Mesenchymal stem cell (in vitro differentiated cells and primary cell): ENCODE data around the gene MAPK8IP2.

Source experiments
- DNase-seq: peaks from one replicate; pipeline ENCODE4 v3.0.0-alpha.2; 2013
- H2AFZ ChIP-seq: one replicate; pipeline ENCODE4 v1.6.1; 2013; ENCODE audit warnings: low read depth, mild to moderate bottlenecking, control low read depth, inconsistent platforms, low read length, moderate library complexity
- H2AK5ac ChIP-seq: 2 replicates; pipeline ENCODE4 v1.6.1; 2013; ENCODE audit warnings: low read length, moderate library complexity, mild to moderate bottlenecking, inconsistent platforms; ENCODE audit not compliant: severe bottlenecking
- H2BK120ac ChIP-seq: one replicate; pipeline ENCODE4 v1.6.1; 2013; ENCODE audit warnings: low read depth, mild to moderate bottlenecking, inconsistent platforms, low read length, moderate library complexity
- H2BK12ac ChIP-seq, 2 experiments: one replicate each; pipeline ENCODE4 v1.6.1; 2013; ENCODE audit warnings: inconsistent platforms in 2 of 2, low read length in 2 of 2, mild to moderate bottlenecking in 2 of 2, moderate library complexity in 2 of 2, control low read depth in 1 of 2
- H2BK15ac ChIP-seq: one replicate; pipeline ENCODE4 v1.6.1; 2013; ENCODE audit warnings: mild to moderate bottlenecking, low read depth, inconsistent platforms; ENCODE audit not compliant: poor library complexity, severe bottlenecking
- H2BK5ac ChIP-seq: 2 replicates; pipeline ENCODE4 v1.6.1; 2013; ENCODE audit warnings: low read depth, mild to moderate bottlenecking, low read length, control low read depth, inconsistent platforms; ENCODE audit not compliant: poor library complexity, severe bottlenecking
- H3K14ac ChIP-seq, 2 experiments: one replicate each; pipeline ENCODE4 v1.6.1; 2013; ENCODE audit warnings: inconsistent platforms in 2 of 2, low read length in 2 of 2, control low read depth in 1 of 2, mild to moderate bottlenecking in 1 of 2, moderate library complexity in 1 of 2
- H3K18ac ChIP-seq, 2 experiments: one replicate each; pipeline ENCODE4 v1.6.1; 2013; ENCODE audit warnings: inconsistent platforms in 2 of 2, low read length in 2 of 2, control low read depth in 1 of 2, low read depth in 1 of 2, mild to moderate bottlenecking in 1 of 2
- H3K23ac ChIP-seq, 2 experiments: one replicate each; pipeline ENCODE4 v1.6.1; 2013; ENCODE audit warnings: inconsistent platforms in 2 of 2, low read length in 2 of 2, mild to moderate bottlenecking in 2 of 2, moderate library complexity in 2 of 2, control low read depth in 1 of 2
- H3K27ac ChIP-seq: 2 replicates; pipeline ENCODE4 v1.5.1; 2013; ENCODE audit warnings: mild to moderate bottlenecking, moderate library complexity, low read length, control low read depth, inconsistent platforms; ENCODE audit not compliant: poor library complexity, severe bottlenecking
- H3K27me3 ChIP-seq, 2 experiments: 2 replicates each; pipeline versions ENCODE4 v1.6.1 to v1.7.0; 2013; ENCODE audit warnings: low read length in 2 of 2, mild to moderate bottlenecking in 2 of 2, moderate library complexity in 2 of 2, control low read depth in 1 of 2, inconsistent platforms in 1 of 2; ENCODE audit not compliant: control insufficient read depth in 1 of 2, insufficient read depth in 1 of 2
- H3K36me3 ChIP-seq, 2 experiments: 2 replicates each; pipeline versions ENCODE4 v1.6.1 to v1.7.0; 2013; ENCODE audit warnings: low read length in 2 of 2, control low read depth in 1 of 2, inconsistent platforms in 1 of 2, low read depth in 1 of 2, mild to moderate bottlenecking in 1 of 2; ENCODE audit not compliant: insufficient read depth in 2 of 2, control insufficient read depth in 1 of 2
- H3K4ac ChIP-seq, 2 experiments: one replicate each; pipeline ENCODE4 v1.6.1; 2013; ENCODE audit warnings: inconsistent platforms in 2 of 2, low read length in 2 of 2, mild to moderate bottlenecking in 2 of 2, moderate library complexity in 2 of 2, control low read depth in 1 of 2, low read depth in 1 of 2
- H3K4me1 ChIP-seq: 2 replicates; pipeline ENCODE4 v1.6.1; 2013; ENCODE audit warnings: low read depth, low read length, control low read depth; ENCODE audit not compliant: control insufficient read depth, insufficient read depth
- H3K4me2 ChIP-seq: 2 replicates; pipeline ENCODE4 v1.6.1; 2013; ENCODE audit warnings: low read length, mild to moderate bottlenecking, inconsistent platforms; ENCODE audit not compliant: poor library complexity, severe bottlenecking
- H3K4me3 ChIP-seq, 2 experiments: 2 replicates each; pipeline versions ENCODE4 v1.5.1 to v1.7.0; 2013; ENCODE audit warnings: low read length in 2 of 2, mild to moderate bottlenecking in 2 of 2, control low read depth in 1 of 2, low read depth in 1 of 2; ENCODE audit not compliant: insufficient read depth in 1 of 2
- H3K79me1 ChIP-seq: replicated peaks from 2 replicates; pipeline ENCODE4 v1.6.1; 2013; ENCODE audit warnings: mild to moderate bottlenecking, control low read depth, low read length, inconsistent platforms; ENCODE audit not compliant: poor library complexity, severe bottlenecking
- H3K9ac ChIP-seq: 2 replicates; pipeline ENCODE4 v1.7.0; 2013; ENCODE audit warnings: mild to moderate bottlenecking, low read length, moderate library complexity
- H3K9me3 ChIP-seq: 2 replicates; pipeline ENCODE4 v1.7.0; 2013; ENCODE audit warnings: mild to moderate bottlenecking, low read length; ENCODE audit not compliant: control insufficient read depth
- H4K8ac ChIP-seq: one replicate; pipeline ENCODE4 v1.6.1; 2013; ENCODE audit warnings: inconsistent platforms, mild to moderate bottlenecking, low read length, moderate library complexity
- H4K91ac ChIP-seq: one replicate; pipeline ENCODE4 v1.6.1; 2013; ENCODE audit warnings: mild to moderate bottlenecking, low read length, inconsistent platforms
- WGBS: methylation state at CpG from one replicate; pipeline ENCODE4 v1.1.7; 2013; ENCODE audit warnings: mixed read lengths; 5-methylcytosine and 5-hydroxymethylcytosine counted together

MAPK8IP2 gene

DNA sequence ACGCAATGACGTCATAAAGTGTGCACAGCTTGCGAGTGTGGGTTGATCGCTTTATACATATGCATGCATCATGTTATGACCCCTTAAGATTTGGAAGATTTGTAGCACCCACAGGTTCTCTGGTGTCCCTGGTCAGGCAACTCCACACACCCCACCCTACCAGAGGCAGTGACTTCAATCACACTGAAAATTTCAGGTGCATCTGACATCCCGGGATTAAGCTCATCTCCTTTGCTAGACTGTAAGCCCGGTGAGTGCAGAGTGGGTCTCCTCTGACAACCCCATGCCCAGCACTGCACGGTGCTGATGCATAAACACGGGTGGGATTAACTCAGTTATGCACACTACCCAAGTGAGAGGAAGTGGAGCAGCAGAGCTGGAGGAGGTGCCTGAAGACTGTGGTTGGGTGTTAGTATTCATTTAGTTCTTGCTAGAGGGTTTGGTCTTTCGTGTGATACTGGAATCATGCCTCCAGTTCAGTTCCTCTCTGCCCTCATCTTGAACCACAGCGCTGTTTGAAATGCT lies 20.8 kb downstream of the MAPK8IP2 start:
- DNase-seq = no peak
- no peak overlapping the region for H4K91ac ChIP-seq
- no peak overlapping the region for H3K4ac ChIP-seq
- H3K27me3 ChIP-seq = peaks cover 18 to 32% of the 10 kb centered on the region in 2 experiments
- H2BK120ac ChIP-seq = no peak overlapping the region
- no peak overlapping the region for H2BK15ac ChIP-seq
- no peak overlapping the region for H3K4me3 ChIP-seq
- no peak overlapping the region for H3K18ac ChIP-seq
- H2BK5ac ChIP-seq = no peak overlapping the region
- H3K4me1 ChIP-seq = peaks cover 6% of the 10 kb centered on the region
- H3K23ac ChIP-seq = no peak overlapping the region
- H2BK12ac ChIP-seq = no peak overlapping the region
- WGBS = 72% methylated on average over 10 of the region's 10 CpGs
- H3K4me2 ChIP-seq = no peak overlapping the region
- H3K14ac ChIP-seq = no peak overlapping the region
- no peak overlapping the region for H3K27ac ChIP-seq
- H2AFZ ChIP-seq = no peak overlapping the region
- no peak overlapping the region for H4K8ac ChIP-seq
- peaks cover 6% of the 10 kb centered on the region for H3K79me1 ChIP-seq
- H2AK5ac ChIP-seq = no peak overlapping the region
- H3K9me3 ChIP-seq = no peaks in the 10 kb centered on the region
- peaks cover 0 to 22% of the 10 kb centered on the region in 2 experiments for H3K36me3 ChIP-seq
- peak overlapping the region; percentile 40 for H3K9ac ChIP-seq

DNA sequence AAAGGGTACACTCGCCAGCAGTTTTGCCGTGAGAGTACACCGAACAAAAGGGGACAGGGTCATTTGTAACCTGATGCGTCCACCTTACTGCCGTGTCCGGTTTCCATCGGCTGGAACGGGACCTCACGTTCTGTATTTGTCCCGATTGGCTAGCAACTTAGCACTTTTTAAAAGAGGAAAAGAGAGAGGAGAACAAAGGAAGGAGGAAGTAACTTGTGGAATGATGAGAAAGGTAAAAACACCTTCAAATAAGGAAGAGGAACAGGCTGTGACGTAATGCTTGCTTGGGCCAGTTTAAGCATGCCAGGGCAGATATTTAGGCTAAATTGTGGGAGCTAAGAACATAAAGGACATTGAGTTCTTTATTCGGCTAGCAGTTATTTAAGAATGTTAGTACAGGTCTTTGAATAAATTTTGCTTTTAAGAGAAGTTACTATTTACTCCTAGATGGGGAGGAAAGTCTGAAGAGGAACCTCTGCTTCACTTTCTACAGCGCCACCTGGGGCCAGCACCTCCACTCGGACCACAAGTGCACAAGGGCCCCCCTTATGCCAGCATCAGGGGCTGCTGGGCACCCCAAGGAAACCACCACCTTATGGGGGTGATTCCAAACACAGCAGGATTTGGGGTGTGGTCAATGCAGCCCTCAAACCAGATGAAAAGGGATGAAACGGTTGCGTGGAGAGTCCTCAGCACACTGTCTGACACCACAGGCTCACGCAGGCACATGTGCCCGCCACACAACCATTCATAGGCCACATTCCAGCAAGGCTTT lies 21.5 kb downstream of the MAPK8IP2 start:
- no peak overlapping the region for H3K14ac ChIP-seq
- H3K4me2 ChIP-seq = no peak overlapping the region
- peaks cover 13% of the 10 kb centered on the region for H3K79me1 ChIP-seq
- no peak overlapping the region for H4K91ac ChIP-seq
- H3K4ac ChIP-seq = no peak overlapping the region
- no peak overlapping the region for H2AFZ ChIP-seq
- no peak overlapping the region for H2BK120ac ChIP-seq
- no peak overlapping the region for H2AK5ac ChIP-seq
- DNase-seq = no peak
- H3K9me3 ChIP-seq = no peaks in the 10 kb centered on the region
- no peak overlapping the region for H4K8ac ChIP-seq
- no peak overlapping the region for H3K23ac ChIP-seq
- peak overlapping the region; percentile 40 for H3K9ac ChIP-seq
- no peak overlapping the region for H2BK5ac ChIP-seq
- peaks cover 13% of the 10 kb centered on the region for H3K4me1 ChIP-seq
- 79% methylated on average over 18 of the region's 18 CpGs for WGBS
- no peak overlapping the region for H2BK12ac ChIP-seq
- H3K27me3 ChIP-seq = peaks cover 18 to 32% of the 10 kb centered on the region in 2 experiments
- peak overlapping the region in 1 of 2 experiments; percentile 27 for H3K4me3 ChIP-seq
- no peak overlapping the region for H3K27ac ChIP-seq
- H3K36me3 ChIP-seq = peaks cover 0 to 27% of the 10 kb centered on the region in 2 experiments
- H2BK15ac ChIP-seq = no peak overlapping the region
- H3K18ac ChIP-seq = no peak overlapping the region

DNA sequence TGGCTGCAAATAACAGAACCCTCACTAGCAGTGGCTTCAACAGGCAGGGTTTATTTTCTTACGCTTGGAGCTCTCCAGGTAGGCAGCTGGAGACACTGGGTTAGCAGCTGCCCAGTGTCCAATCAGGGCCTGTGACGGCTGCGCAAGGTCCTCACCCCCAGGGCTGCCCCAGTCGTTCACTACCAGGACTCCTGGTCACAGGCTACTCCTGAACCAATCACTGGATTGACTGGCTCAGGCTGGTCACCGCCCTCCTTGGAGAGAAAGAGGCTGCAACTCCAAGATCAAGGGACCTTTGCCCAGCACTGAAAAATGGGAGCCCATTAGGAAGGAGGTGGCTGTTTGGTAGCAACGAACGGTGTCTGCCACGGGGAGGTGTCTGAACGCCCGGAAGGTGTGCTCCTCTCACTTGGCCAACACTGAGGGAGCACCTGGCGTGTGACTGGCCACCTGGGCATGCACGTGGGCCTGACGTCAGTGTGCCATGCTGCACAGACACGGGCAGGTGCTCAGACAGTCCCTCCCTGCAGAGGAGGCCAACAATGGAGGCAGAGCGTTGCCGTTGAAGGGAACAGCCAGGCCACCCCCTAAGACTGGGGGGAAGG lies 22.2 kb downstream of the MAPK8IP2 start:
- Histone ChIP-seq H3K4ac (no peak overlapping the region), H3K27ac (no peak overlapping the region), H2BK15ac (no peak overlapping the region), H3K9me3 (no peaks in the 10 kb centered on the region), H2BK5ac (no peak overlapping the region), H4K91ac (no peak overlapping the region), H2BK12ac (no peak overlapping the region), H3K4me1 (peaks cover 18% of the 10 kb centered on the region), H3K36me3 (peaks cover 0 to 27% of the 10 kb centered on the region in 2 experiments), H3K14ac (no peak overlapping the region), H3K18ac (no peak overlapping the region), H3K4me3 (no peak overlapping the region), H3K79me1 (peaks cover 19% of the 10 kb centered on the region), H3K9ac (no peak overlapping the region), H2BK120ac (no peak overlapping the region), H3K23ac (no peak overlapping the region), H3K4me2 (no peak overlapping the region), H2AK5ac (no peak overlapping the region), H4K8ac (no peak overlapping the region), H2AFZ (no peak overlapping the region), H3K27me3 (peaks cover 18 to 32% of the 10 kb centered on the region in 2 experiments)
- 79% methylated on average over 16 of the region's 16 CpGs for WGBS
- DNase-seq = no peak

DNA sequence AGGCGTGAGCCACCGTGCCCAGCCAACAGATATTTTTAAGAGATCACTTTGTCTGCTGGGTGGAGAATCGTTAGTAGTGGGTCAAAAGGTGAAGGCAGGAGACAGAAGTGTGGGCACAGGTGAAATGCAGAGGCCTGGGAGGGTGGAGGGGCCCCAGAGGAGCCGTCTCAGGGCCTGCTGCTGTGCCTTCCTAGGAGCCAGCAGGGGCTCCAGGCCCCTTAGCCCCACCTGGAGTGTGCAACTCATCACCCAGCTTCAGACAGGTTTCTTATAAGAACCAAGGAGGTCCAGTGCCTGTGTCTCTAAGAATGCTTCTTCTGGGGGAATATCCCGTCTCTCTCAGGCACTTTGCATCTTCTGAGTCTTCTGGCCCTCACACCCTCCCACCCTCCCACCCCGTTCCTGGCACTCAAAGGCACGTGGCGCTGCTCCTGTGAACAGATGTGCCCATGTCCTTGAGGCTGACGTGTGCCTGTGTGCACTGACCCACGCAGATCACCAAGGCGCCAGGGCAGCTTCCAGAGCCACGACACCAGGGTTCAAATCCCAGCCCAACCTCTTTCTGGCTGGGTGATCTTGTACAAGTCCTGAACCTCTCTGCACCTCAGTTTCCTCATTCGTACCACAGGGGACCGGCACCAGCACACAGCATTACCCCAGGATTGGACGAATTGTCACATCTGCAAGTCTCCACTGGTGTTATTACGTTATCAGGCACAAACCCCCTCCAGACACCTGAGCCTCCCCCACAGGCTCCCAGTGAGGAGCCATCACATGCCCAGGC lies 23.9 kb downstream of the MAPK8IP2 start:
- no peak overlapping the region for H3K9ac ChIP-seq
- H3K14ac ChIP-seq = no peak overlapping the region
- no peak overlapping the region for H3K27ac ChIP-seq
- H2BK120ac ChIP-seq = no peak overlapping the region
- H2BK5ac ChIP-seq = no peak overlapping the region
- H2BK12ac ChIP-seq = no peak overlapping the region
- no peak overlapping the region for H3K4me3 ChIP-seq
- 88% methylated on average over 16 of the region's 16 CpGs for WGBS
- no peak overlapping the region for H3K4me2 ChIP-seq
- peaks cover 27% of the 10 kb centered on the region for H3K4me1 ChIP-seq
- no peak overlapping the region for H2AFZ ChIP-seq
- no peak for DNase-seq
- no peak overlapping the region for H2AK5ac ChIP-seq
- H3K18ac ChIP-seq = no peak overlapping the region
- peaks cover 15 to 27% of the 10 kb centered on the region in 2 experiments for H3K27me3 ChIP-seq
- H3K79me1 ChIP-seq = peaks cover 21% of the 10 kb centered on the region
- no peak overlapping the region for H3K4ac ChIP-seq
- H3K36me3 ChIP-seq = peaks cover 0 to 27% of the 10 kb centered on the region in 2 experiments
- no peak overlapping the region for H2BK15ac ChIP-seq
- no peak overlapping the region for H4K8ac ChIP-seq
- no peak overlapping the region for H4K91ac ChIP-seq
- no peaks in the 10 kb centered on the region for H3K9me3 ChIP-seq
- no peak overlapping the region for H3K23ac ChIP-seq
